HepG2 (cell line): ENCODE results near the gene CA9. TPM values are rescaled to one million over a fixed set of nuclear protein-coding genes. Genes with fewer than 3 reads are reported as not detected.

ENCODE experiments used
- GTF3A ChIP-seq: sonication (generic); formaldehyde crosslinking; conservative IDR thresholded peaks from 2 replicates; pipeline ENCODE4 v1.4.0; 2020; ENCODE audit warnings: mild to moderate bottlenecking, missing genetic modification reagents
- HNRNPK ChIP-seq: fragments of 200-400 bp; formaldehyde crosslinking; IDR thresholded peaks from 2 replicates; pipeline ENCODE4 v1.6.1; 2018; ENCODE audit warnings: low read length, low read depth, moderate library complexity, mild to moderate bottlenecking; ENCODE audit not compliant: poor library complexity, severe bottlenecking
- MED8 ChIP-seq: sonication (generic); formaldehyde crosslinking; IDR thresholded peaks from 2 replicates; pipeline ENCODE4 v1.8.1; 2023; ENCODE audit warnings: mild to moderate bottlenecking, missing genetic modification reagents; ENCODE audit not compliant: insufficient replicate concordance
- MYPOP ChIP-seq: sonication (generic); formaldehyde crosslinking; IDR thresholded peaks from 2 replicates; pipeline ENCODE4 v1.8.1; 2023; ENCODE audit warnings: mild to moderate bottlenecking, moderate library complexity, missing genetic modification reagents
- NFATC3 ChIP-seq: sonication (generic); formaldehyde crosslinking; IDR thresholded peaks from 2 replicates; pipeline ENCODE4 v1.5.1; 2020; ENCODE audit warnings: mild to moderate bottlenecking, missing genetic modification reagents
- PAWR ChIP-seq: sonication (generic); formaldehyde crosslinking; IDR thresholded peaks from 2 replicates; pipeline ENCODE4 v1.4.0; 2020; ENCODE audit warnings: missing genetic modification reagents, mild to moderate bottlenecking, borderline replicate concordance
- PCBP1 ChIP-seq: fragments of 200-400 bp; formaldehyde crosslinking; IDR thresholded peaks from 2 replicates; pipeline ENCODE4 v1.6.1; 2017; ENCODE audit warnings: mild to moderate bottlenecking, low read depth, low read length, borderline replicate concordance
- PHF20 ChIP-seq: sonication (generic); formaldehyde crosslinking; IDR thresholded peaks from 2 replicates; pipeline ENCODE4 v1.5.0; 2020; ENCODE audit warnings: mild to moderate bottlenecking, missing genetic modification reagents
- POLR2AphosphoS5 ChIP-seq: IDR thresholded peaks from 2 replicates; pipeline ENCODE4 v1.6.1; 2012; ENCODE audit warnings: low read depth, low read length
- RBFOX2 ChIP-seq: fragments of 200-400 bp; formaldehyde crosslinking; IDR thresholded peaks from 2 replicates; pipeline ENCODE4 v1.6.1; 2017; ENCODE audit warnings: low read depth, mild to moderate bottlenecking, low read length
- SALL2 ChIP-seq: sonication (generic); formaldehyde crosslinking; IDR thresholded peaks from 2 replicates; pipeline ENCODE4 v1.8.1; 2023; ENCODE audit warnings: mild to moderate bottlenecking, missing genetic modification reagents, inconsistent platforms
- SRF ChIP-seq: IDR thresholded peaks from 2 replicates; pipeline ENCODE4 v1.6.1; 2011; ENCODE audit warnings: mild to moderate bottlenecking, low read depth, low read length, moderate library complexity
- TBX2 ChIP-seq: sonication (generic); formaldehyde crosslinking; IDR thresholded peaks from 2 replicates; pipeline ENCODE4 v1.5.0; 2020; ENCODE audit warnings: missing genetic modification reagents, mild to moderate bottlenecking, borderline replicate concordance
- YY1 ChIP-seq: IDR thresholded peaks from 2 replicates; pipeline ENCODE4 v1.6.1; 2011; ENCODE audit warnings: low read length, low read depth, moderate library complexity, mild to moderate bottlenecking; ENCODE audit not compliant: insufficient read depth, insufficient replicate concordance
- ZBED4 ChIP-seq: sonication (generic); formaldehyde crosslinking; IDR thresholded peaks from 2 replicates; pipeline ENCODE4 v1.4.0; 2020; ENCODE audit warnings: missing genetic modification reagents, borderline replicate concordance
- ZFP90 ChIP-seq: sonication (generic); formaldehyde crosslinking; IDR thresholded peaks from 2 replicates; pipeline ENCODE4 v1.8.0; 2022; ENCODE audit warnings: missing genetic modification reagents, mild to moderate bottlenecking, inconsistent platforms, borderline replicate concordance
- ZNF501 ChIP-seq: sonication (generic); formaldehyde crosslinking; IDR thresholded peaks from 2 replicates; pipeline ENCODE4 v1.5.1; 2020; ENCODE audit warnings: mild to moderate bottlenecking, moderate library complexity, missing genetic modification reagents
- ZNF605 ChIP-seq: sonication (generic); formaldehyde crosslinking; IDR thresholded peaks from 2 replicates; pipeline ENCODE4 v1.8.0; 2022; ENCODE audit warnings: mild to moderate bottlenecking, missing genetic modification reagents
- polyA plus RNA-seq, 8 experiments: library from polyadenylated mRNA; depleted of rRNA in 3 of 8; stranded (reverse) in 7 of 8; unstranded in 1 of 8; fragments of >200 nt; fragmentation: Illumina TruSeq in 4 of 8; extraction: Trizol in 4 of 8; gene quantifications; 2 replicates each; pipeline versions ENCODE4 v1.2.1 to v1.2.3, GENCODE V29; 2011 to 2016; ENCODE audit warnings: low read depth in 4 of 8, missing spikeins in 1 of 8, mixed read lengths in 1 of 8; ENCODE audit not compliant: insufficient read depth in 1 of 8
- total RNA-seq, 5 experiments: library from RNA; depleted of rRNA; stranded (reverse); fragments of >200 nt; fragmentation: Illumina TruSeq; extraction: Trizol; gene quantifications; 2 replicates each; pipeline ENCODE4 v1.2.3, GENCODE V29; 2016; ENCODE audit warnings: low read depth in 1 of 5
- TF ChIP-seq, protein P1 (sequence below): sonication (generic); formaldehyde crosslinking; IDR thresholded peaks from 2 replicates; pipeline ENCODE4 v1.4.0; 2020; ENCODE audit warnings: missing genetic modification reagents
- TF ChIP-seq, protein P2 (sequence below): sonication (generic); formaldehyde crosslinking; IDR thresholded peaks from 2 replicates; pipeline ENCODE4 v1.4.0; 2020; ENCODE audit warnings: missing genetic modification reagents

CA9 gene
- total and polyA plus RNA-seq, 2 of the 13 experiments (the other 11 are each of a cell fraction or from before 2014, with no cell fraction given): 0.13 to 152 TPM

DNA sequence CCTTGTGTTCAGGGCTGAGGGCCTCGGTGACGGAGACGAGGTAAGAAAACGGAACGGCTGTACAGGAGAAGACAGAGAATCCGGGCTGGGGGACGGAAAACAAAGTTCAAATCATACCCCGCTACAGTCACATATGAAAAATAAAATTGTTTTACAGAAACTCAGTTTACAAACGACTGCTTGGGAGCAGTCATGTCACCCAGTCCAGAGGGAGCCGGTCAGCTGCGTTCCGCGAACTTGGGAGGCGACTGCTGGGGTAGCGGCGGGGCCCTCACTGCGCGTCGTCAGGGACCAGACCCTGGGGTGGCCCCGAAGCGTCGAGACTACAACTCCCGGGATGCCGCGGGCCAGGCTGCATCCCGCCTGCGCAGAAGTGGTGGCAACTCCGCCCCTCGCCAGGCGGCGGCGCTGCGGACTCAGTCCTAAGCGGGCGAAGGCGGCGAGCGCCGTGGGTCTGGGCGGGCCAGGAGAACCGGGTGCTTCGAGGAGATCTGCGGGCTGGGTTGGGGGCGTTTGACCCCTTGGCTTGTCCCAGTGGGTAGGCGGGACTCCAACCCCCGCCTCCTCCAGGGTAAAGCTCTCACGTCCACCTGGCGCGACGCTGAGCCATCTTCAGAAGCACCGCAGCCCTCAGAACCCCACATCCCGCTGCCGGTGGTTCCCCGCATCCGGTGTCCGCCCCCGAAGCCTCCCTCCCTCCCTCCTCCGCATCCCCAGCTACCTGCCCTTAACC is 27.0 kb upstream of the CA9 start (continued):
- TF ChIP-seq, protein P1, sequence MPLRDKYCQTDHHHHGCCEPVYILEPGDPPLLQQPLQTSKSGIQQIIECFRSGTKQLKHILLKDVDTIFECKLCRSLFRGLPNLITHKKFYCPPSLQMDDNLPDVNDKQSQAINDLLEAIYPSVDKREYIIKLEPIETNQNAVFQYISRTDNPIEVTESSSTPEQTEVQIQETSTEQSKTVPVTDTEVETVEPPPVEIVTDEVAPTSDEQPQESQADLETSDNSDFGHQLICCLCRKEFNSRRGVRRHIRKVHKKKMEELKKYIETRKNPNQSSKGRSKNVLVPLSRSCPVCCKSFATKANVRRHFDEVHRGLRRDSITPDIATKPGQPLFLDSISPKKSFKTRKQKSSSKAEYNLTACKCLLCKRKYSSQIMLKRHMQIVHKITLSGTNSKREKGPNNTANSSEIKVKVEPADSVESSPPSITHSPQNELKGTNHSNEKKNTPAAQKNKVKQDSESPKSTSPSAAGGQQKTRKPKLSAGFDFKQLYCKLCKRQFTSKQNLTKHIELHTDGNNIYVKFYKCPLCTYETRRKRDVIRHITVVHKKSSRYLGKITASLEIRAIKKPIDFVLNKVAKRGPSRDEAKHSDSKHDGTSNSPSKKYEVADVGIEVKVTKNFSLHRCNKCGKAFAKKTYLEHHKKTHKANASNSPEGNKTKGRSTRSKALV: peak; percentile 11; the same call in 1 of the 2 replicates
- TF ChIP-seq SRF: peak; percentile 16; the same call in 1 of the 2 replicates
- TF ChIP-seq TBX2: peak; percentile 51
- TF ChIP-seq, protein P2, sequence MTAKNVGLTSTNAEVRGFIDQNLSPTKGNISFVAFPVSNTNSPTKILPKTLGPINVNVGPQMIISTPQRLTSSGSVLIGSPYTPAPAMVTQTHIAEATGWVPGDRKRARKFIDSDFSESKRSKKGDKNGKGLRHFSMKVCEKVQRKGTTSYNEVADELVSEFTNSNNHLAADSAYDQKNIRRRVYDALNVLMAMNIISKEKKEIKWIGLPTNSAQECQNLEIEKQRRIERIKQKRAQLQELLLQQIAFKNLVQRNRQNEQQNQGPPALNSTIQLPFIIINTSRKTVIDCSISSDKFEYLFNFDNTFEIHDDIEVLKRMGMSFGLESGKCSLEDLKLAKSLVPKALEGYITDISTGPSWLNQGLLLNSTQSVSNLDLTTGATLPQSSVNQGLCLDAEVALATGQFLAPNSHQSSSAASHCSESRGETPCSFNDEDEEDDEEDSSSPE: 0 out of 2 replicates have a peak, but pooled peaks have one; percentile 66
- peak; percentile 72; the same call in 1 of the 2 replicates for TF ChIP-seq MYPOP
- no peak for TF ChIP-seq MED8 (CRISPR knock-in tag)
- peak; percentile 77 for TF ChIP-seq POLR2AphosphoS5
- TF ChIP-seq SALL2 (CRISPR knock-in tag): peak; percentile 91
- TF ChIP-seq HNRNPK: peak; percentile 69
- peak; percentile 90 for TF ChIP-seq ZFP90 (CRISPR knock-in tag)
- TF ChIP-seq ZBED4 (CRISPR knock-in tag): peak; percentile 99
- no peak for TF ChIP-seq PAWR
- TF ChIP-seq YY1: peak; percentile 60
- peak; percentile 31; the same call in 1 of the 2 replicates for TF ChIP-seq PHF20 (CRISPR knock-in tag)
- 0 out of 2 replicates have a peak, but pooled peaks have one; percentile 52 for TF ChIP-seq GTF3A (CRISPR knock-in tag)
- TF ChIP-seq NFATC3 (CRISPR knock-in tag): peak; percentile 63
- TF ChIP-seq RBFOX2: peak; percentile 83
- no peak; the same call in 1 of the 2 replicates for TF ChIP-seq ZNF605 (CRISPR knock-in tag)
- 0 out of 2 replicates have a peak, but pooled peaks have one; percentile 62 for TF ChIP-seq ZNF501 (CRISPR knock-in tag)
- 0 out of 2 replicates have a peak, but pooled peaks have one; percentile 65 for TF ChIP-seq PCBP1
